HEK293T (cell line): ENCODE measurements around the gene HECTD1.

Experiments
- BHLHE40 ChIP-seq: fragments of 450-650 bp; IDR thresholded peaks from 2 replicates; pipeline ENCODE4 v1.6.1; 2016; ENCODE audit warnings: mild to moderate bottlenecking, moderate library complexity, borderline replicate concordance
- FOXK2 ChIP-seq: fragments of 450-650 bp; IDR thresholded peaks from 2 replicates; pipeline ENCODE4 v1.6.1; 2016; ENCODE audit warnings: mild to moderate bottlenecking
- SP1 ChIP-seq: fragments of 450-650 bp; IDR thresholded peaks from 2 replicates; pipeline ENCODE4 v1.6.1; 2017
- SUZ12 ChIP-seq: fragments of 450-650 bp; IDR thresholded peaks from 2 replicates; pipeline ENCODE4 v1.6.1; 2016; ENCODE audit warnings: mild to moderate bottlenecking

GRCh38 chr14:31126680-31127079, 80.9 kb downstream of the HECTD1 start:
- TF ChIP-seq FOXK2, result no peak
- TF ChIP-seq BHLHE40, result no peak
- TF ChIP-seq SP1, result no peak
- no peak for TF ChIP-seq SUZ12
